Left cardiac atrium (tissue), 4 donors: ENCODE results near the gene ADCY9. TPM values are rescaled to one million over a fixed set of nuclear protein-coding genes. Genes with fewer than 3 reads are reported as not detected.

ENCODE experiments used
- ATAC-seq, 2 donors: fragments of 200-7000 bp; cut with Tn5 transposase; one replicate each; pipeline ENCODE4 v1.9.1; 2020; ENCODE audit warnings: mild to moderate bottlenecking in 2 of 2, moderate library complexity in 2 of 2
- DNase-seq: peaks from one replicate; pipeline ENCODE4 v3.0.0-alpha.2; 2020
- intact Hi-C, 2 donors: fragments of 100-400 bp; cut with DNase I; formaldehyde crosslinking; loops; one replicate each; pipeline versions ENCODE4 v1.14.1 to v1.15.1; 2022 to 2023
- total RNA-seq, 2 donors: library from RNA; stranded (reverse); fragmentation: NEBNext Ultra II Directional; extraction: Animal tissue kit (Norgen Biotek cat#: 25700); gene quantifications; one replicate each; pipeline ENCODE4 v1.2.1, GENCODE V29; 2021
- donor health status: DM: no; HTN: yes; CAD: no.
- donor health status: DM: no; HTN: yes; CAD: no; lungs with severe emphysema.
- donor health status: DM: yes; HTN: yes; CAD: no.
- donor health status: Dilated cardiomyopathy.

The ADCY9 gene
- total RNA-seq, 2 donors from 2014 or later, result 22.6 to 25.9 TPM

DNA sequence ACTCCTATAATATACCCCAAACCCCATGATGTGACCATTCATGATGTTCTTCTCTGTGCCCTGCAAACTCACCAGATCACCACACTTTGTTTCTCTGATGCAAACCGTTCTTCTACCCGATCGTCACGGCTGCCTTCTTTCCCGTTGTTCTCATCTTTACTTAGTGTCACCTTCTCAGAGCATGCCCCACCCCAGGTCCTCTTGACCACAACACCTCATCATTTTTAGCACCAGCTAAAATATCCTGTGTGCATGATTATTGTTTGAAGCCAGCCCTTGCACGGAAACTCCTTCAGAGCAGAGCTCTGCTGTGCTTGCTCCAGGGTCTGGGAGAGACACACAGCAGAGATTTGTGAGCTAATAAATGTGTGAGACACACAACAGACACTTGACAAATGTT is 196.8 kb downstream of the ADCY9 start:
- intact Hi-C loops, result no loop called here
- no peak for ATAC-seq
- DNase-seq, result no peak

DNA sequence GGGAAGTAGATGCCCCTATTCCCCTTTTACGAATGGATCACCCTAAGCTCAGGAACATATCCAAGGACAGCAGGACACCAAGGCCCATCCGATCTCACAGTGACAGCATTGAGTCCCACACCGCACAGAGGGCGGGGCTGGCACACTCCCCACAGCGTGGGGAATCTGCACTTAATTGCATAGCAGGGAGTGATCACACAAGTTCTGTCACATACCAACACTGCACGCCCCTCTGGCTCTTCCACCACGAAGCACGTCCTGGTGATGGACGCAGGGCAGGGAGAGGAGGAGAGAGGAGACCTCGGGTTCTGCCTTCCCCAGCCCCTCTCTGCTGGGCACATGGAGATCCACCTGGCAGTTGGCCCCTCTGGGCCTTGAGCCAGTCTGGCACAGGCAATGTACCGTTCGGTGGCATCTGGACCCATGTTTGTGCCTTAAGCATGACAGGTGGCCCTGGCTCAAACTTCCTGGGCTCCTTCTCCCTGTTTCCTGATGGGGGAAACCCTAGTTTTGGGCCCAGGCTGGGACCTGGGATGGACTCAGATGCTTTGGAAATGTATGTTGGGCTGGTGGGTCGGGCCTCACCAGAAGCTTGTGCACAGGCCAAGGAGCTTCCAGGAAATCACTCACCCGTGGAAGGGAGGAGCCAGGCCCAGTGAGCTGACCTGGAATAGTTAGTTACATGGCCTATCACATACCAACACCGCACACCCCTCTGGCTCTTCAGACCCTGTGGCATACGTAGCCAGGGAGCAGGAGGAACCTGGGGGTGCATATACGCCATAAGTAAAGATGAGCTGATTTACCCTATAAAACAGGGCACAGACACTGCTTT is 200.6 kb downstream of the ADCY9 start:
- intact Hi-C loops, result no loop called here
- ATAC-seq, result no peak
- no peak for DNase-seq

DNA sequence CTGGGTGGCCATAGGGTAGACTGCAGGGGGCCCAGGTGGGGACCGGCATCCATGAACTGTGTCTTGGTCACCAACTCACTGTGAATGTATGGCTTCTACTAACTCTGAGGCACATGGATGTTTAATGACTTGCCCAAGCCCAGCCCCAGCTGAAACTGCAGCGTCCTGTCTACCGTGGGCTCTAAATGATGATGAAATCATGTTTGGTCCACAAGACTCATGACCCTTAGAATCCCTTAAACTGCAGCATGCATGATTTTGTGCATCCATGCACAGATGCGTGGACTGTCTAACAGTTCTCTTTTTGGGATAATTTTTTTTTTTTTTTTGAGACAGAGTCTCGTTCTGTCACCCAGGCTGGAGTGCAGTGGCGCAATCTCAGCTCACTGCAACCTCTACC is 203.3 kb downstream of the ADCY9 start:
- ATAC-seq (no peak), DNase-seq (no peak)
- intact Hi-C loops, result no loop called here

Other genes with a start within 250 kb of the ADCY9 start
- 10 to 100 TPM; 39.0 to 39.3 TPM for gene CREBBP, start 235.7 kb downstream of the ADCY9 start, total RNA-seq
- 100 to 1,000 TPM; 302 to 359 TPM for gene SRL, start 125.6 kb upstream of the ADCY9 start, total RNA-seq
- gene TFAP4, start 156.6 kb upstream of the ADCY9 start, total RNA-seq, result 1 to 10 TPM; 3.7 to 4.2 TPM
- 10 to 100 TPM; 23.9 to 29.2 TPM for gene GLIS2, start 199.6 kb upstream of the ADCY9 start, total RNA-seq
- gene PAM16, start 234.9 kb upstream of the ADCY9 start, total RNA-seq, result 10 to 100 TPM; 51.0 to 64.3 TPM